ENCODE measurements around the gene GSDMA.
A peak's percentile ranks its signal among the peaks of the same experiment; 100 is the strongest.

Gene GSDMA

GRCh38 chr17:39962642-39963220 lies at the start of gene GSDMA:
GSDMA (plus strand) TSS chr17:39963004; CDS start chr17:39965688, 2,684 bp downstream.
- no peaks in the 10 kb centered on the region for H3K27me3 Mint-ChIP-seq
- no peaks in the 10 kb centered on the region for H3K9me3 Mint-ChIP-seq
- peak within 1 kb of the TSS; percentile 85 to 87 for H3K27ac Mint-ChIP-seq
- peaks cover 39% of the 10 kb centered on the region for H3K4me1 Mint-ChIP-seq
- peak within 1 kb of the TSS; percentile 36 to 75 for H3K4me3 Mint-ChIP-seq
- ATAC-seq (no peak), DNase-seq (no peak)

- H3K27ac Mint-ChIP-seq, result no peak overlapping the region
- no peak for ATAC-seq
- no peak overlapping the region for H3K4me3 Mint-ChIP-seq
- H3K9me3 Mint-ChIP-seq, result no peaks in the 10 kb centered on the region
- no peak for DNase-seq
- no peaks in the 10 kb centered on the region for H3K27me3 Mint-ChIP-seq
- peaks cover 35% of the 10 kb centered on the region for H3K4me1 Mint-ChIP-seq
These were observed 48.8 kb upstream of the GSDMA start for GRCh38 chr17:39913989-39914388.

- H3K27ac Mint-ChIP-seq, result peak overlapping the region; percentile 15 to 32
- H3K4me3 Mint-ChIP-seq, result no peak overlapping the region
- no peak for DNase-seq
- peak; percentile 84 for ATAC-seq
- no peaks in the 10 kb centered on the region for H3K27me3 Mint-ChIP-seq
- peaks cover 50% of the 10 kb centered on the region for H3K4me1 Mint-ChIP-seq
- no peaks in the 10 kb centered on the region for H3K9me3 Mint-ChIP-seq
These were observed 47.2 kb upstream of the GSDMA start for GRCh38 chr17:39915559-39915958.

- Mint-ChIP-seq H3K27me3 (no peaks in the 10 kb centered on the region), H3K4me1 (peaks cover 57% of the 10 kb centered on the region), H3K4me3 (peak overlapping the region in 1 of 2 donors; percentile 24), H3K27ac (no peak overlapping the region), H3K9me3 (no peaks in the 10 kb centered on the region)
- DNase-seq, result no peak
- ATAC-seq, result no peak
These were observed 45.9 kb upstream of the GSDMA start for GRCh38 chr17:39916918-39917317.

GRCh38 chr17:39919087-39919683 lies 43.6 kb upstream of the GSDMA start:
- Mint-ChIP-seq H3K4me3 (no peak overlapping the region), H3K27me3 (no peaks in the 10 kb centered on the region), H3K27ac (peak overlapping the region in 1 of 2 donors; percentile 12), H3K4me1 (peaks cover 80% of the 10 kb centered on the region), H3K9me3 (no peaks in the 10 kb centered on the region)
- no peak for ATAC-seq
- DNase-seq, result no peak

GRCh38 chr17:39920218-39921210 lies 42.3 kb upstream of the GSDMA start:
- Mint-ChIP-seq H3K4me1 (peaks cover 93% of the 10 kb centered on the region), H3K27me3 (no peaks in the 10 kb centered on the region), H3K4me3 (peak overlapping the region; percentile 98), H3K27ac (peak overlapping the region; percentile 91 to 97), H3K9me3 (no peaks in the 10 kb centered on the region)
- peak; percentile 29 to 82 for DNase-seq
- ATAC-seq, result peak; percentile 81

GRCh38 chr17:39921323-39921722 lies 41.5 kb upstream of the GSDMA start:
- DNase-seq (peak; percentile 47 to 70), ATAC-seq (peak; percentile 79)
- Mint-ChIP-seq H3K4me1 (peaks cover 99% of the 10 kb centered on the region), H3K9me3 (no peaks in the 10 kb centered on the region), H3K27me3 (no peaks in the 10 kb centered on the region), H3K4me3 (peak overlapping the region; percentile 98), H3K27ac (peak overlapping the region; percentile 91 to 97)

- peaks cover 93% of the 10 kb centered on the region for H3K4me1 Mint-ChIP-seq
- ATAC-seq, result no peak
- H3K4me3 Mint-ChIP-seq, result peak overlapping the region; percentile 98
- no peaks in the 10 kb centered on the region for H3K27me3 Mint-ChIP-seq
- H3K27ac Mint-ChIP-seq, result peak overlapping the region; percentile 91 to 97
- no peak for DNase-seq
- H3K9me3 Mint-ChIP-seq, result no peaks in the 10 kb centered on the region
These were observed 40.8 kb upstream of the GSDMA start for GRCh38 chr17:39922006-39922405.

- Mint-ChIP-seq H3K4me1 (peaks cover 90% of the 10 kb centered on the region), H3K9me3 (no peaks in the 10 kb centered on the region), H3K27ac (peak overlapping the region; percentile 89 to 97), H3K27me3 (no peaks in the 10 kb centered on the region), H3K4me3 (peak overlapping the region; percentile 98)
- no peak for DNase-seq
- no peak for ATAC-seq
These were observed 39.6 kb upstream of the GSDMA start for GRCh38 chr17:39923230-39923629.

GRCh38 chr17:39923836-39924690 lies 38.7 kb upstream of the GSDMA start:
- H3K4me3 Mint-ChIP-seq, result peak overlapping the region; percentile 98

GRCh38 chr17:39924691-39925055 lies 38.1 kb upstream of the GSDMA start:
- Mint-ChIP-seq H3K27ac (peak overlapping the region; percentile 36 to 97), H3K4me3 (peak overlapping the region; percentile 98), H3K4me1 (peaks cover 90% of the 10 kb centered on the region), H3K9me3 (no peaks in the 10 kb centered on the region), H3K27me3 (no peaks in the 10 kb centered on the region)
- no peak for DNase-seq
- ATAC-seq, result no peak

More at GRCh38 chr17:39923836-39924690, 38.7 kb upstream of the GSDMA start:
- Mint-ChIP-seq H3K27ac (peak overlapping the region; percentile 89 to 97), H3K4me1 (peaks cover 90% of the 10 kb centered on the region), H3K27me3 (no peaks in the 10 kb centered on the region), H3K9me3 (no peaks in the 10 kb centered on the region)
- DNase-seq, result no peak
- ATAC-seq, result no peak

GRCh38 chr17:39925282-39926134 lies 37.3 kb upstream of the GSDMA start:
- H3K4me3 Mint-ChIP-seq, result peak overlapping the region; percentile 98
- DNase-seq (no peak), ATAC-seq (no peak)
- no peaks in the 10 kb centered on the region for H3K27me3 Mint-ChIP-seq
- peak overlapping the region; percentile 97 to 98 for H3K27ac Mint-ChIP-seq
- H3K4me1 Mint-ChIP-seq, result peaks cover 82% of the 10 kb centered on the region
- H3K9me3 Mint-ChIP-seq, result no peaks in the 10 kb centered on the region

GRCh38 chr17:39926135-39926587 lies 36.6 kb upstream of the GSDMA start:
- no peaks in the 10 kb centered on the region for H3K9me3 Mint-ChIP-seq
- H3K27ac Mint-ChIP-seq, result peak overlapping the region; percentile 97 to 98
- no peak for ATAC-seq
- no peak for DNase-seq
- peak overlapping the region; percentile 98 for H3K4me3 Mint-ChIP-seq
- H3K4me1 Mint-ChIP-seq, result peaks cover 76% of the 10 kb centered on the region
- no peaks in the 10 kb centered on the region for H3K27me3 Mint-ChIP-seq

GRCh38 chr17:39926588-39927100 lies 36.2 kb upstream of the GSDMA start:
- H3K4me3 Mint-ChIP-seq, result peak overlapping the region; percentile 98
- peak; percentile 66 to 78 for DNase-seq
- peak overlapping the region; percentile 97 to 98 for H3K27ac Mint-ChIP-seq
- H3K27me3 Mint-ChIP-seq, result no peaks in the 10 kb centered on the region
- H3K4me1 Mint-ChIP-seq, result peaks cover 71% of the 10 kb centered on the region
- peak; percentile 68 for ATAC-seq
- no peaks in the 10 kb centered on the region for H3K9me3 Mint-ChIP-seq
